Aortic smooth muscle cell (primary cell): ENCODE measurements around the gene IBSP. TPM values are rescaled to one million over a fixed set of nuclear protein-coding genes. Genes with fewer than 3 reads are reported as not detected.

Experiments
- total RNA-seq: library from RNA; depleted of rRNA; stranded (reverse); fragments of >200 nt; gene quantifications from 2 replicates; pipeline ENCODE4 v1.2.3, GENCODE V29; 2014

Gene IBSP
- not detected in 2 replicates for total RNA-seq

DNA sequence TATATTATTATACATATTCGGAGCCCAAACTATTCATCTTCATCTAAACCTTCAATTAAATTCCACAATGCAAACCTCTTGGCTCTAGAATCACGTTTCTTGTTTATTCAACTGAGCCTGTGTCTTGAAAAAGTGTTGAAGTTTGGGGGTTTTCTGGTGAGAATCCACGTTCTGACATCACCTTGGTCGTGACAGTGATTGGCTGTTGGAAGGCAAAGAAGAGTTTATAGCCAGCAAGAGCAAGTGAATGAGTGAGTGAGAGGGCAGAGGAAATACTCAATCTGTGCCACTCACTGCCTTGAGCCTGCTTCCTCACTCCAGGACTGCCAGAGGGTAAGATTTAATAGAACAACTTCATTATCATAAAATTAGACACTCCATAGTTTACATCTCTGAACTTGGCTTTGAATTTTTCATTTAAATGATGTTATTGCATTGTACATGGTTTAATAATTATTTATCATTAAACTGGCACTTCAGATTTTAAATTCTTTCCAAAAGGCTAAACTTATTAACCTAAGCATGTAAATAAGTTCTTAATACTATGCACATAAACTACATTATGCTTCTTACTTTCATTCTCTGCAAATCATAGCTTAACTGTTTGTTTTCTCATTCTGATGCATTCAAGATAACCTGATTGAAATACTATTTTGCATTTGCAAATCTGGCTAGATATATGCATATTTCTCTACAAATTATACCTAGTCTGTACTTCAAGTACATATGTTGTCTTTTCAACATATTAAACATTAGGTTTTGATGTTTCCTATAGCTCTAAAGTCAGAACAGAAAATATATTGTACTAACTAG lies at the start of gene IBSP:
Gene IBSP, plus strand, starts transcription at position 254 of the 813 bp plus-strand sequence. CDS start 2,808 bp downstream, outside the sequence.

DNA sequence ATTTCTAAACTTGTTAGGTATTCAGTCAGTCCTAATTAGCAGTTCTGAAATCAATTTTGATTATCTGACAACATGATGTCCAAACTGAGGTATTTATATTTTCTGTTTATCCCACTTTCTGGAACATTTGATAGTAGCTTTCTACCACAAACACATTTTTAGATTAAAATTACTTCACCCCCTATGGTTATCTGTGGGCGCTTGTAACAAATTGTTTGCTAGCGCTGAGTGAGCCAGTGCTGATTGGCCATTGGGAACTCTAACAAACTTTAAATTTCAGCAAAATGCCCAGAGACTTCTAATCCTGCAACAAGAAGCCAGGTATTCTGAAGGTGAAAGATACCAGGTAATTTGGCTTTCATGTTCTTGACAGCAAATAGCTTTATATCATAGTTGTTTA lies 33.3 kb downstream of the IBSP start, which contains the start of gene MEPE:
Gene MEPE, plus strand, starts transcription at position 301 of the 400 bp plus-strand sequence. CDS start 1,746 bp downstream, outside the sequence.

Other genes with a start within 250 kb of the IBSP start
- gene DSPP, start 191.0 kb upstream of the IBSP start, total RNA-seq, result not detected in 2 replicates
- gene DMP1, start 149.3 kb upstream of the IBSP start, total RNA-seq, result not detected in 2 replicates
- gene MEPE, start 33.4 kb downstream of the IBSP start, total RNA-seq, result not detected in 2 replicates
- gene SPP1, start 176.2 kb downstream of the IBSP start, total RNA-seq, result not detected in 2 replicates
- 117 and 191 TPM in 2 replicates for gene PKD2, start 208.1 kb downstream of the IBSP start, total RNA-seq